Stomach (tissue), 9 donors: ENCODE measurements around the gene TCF12. TPM values are rescaled to one million over a fixed set of nuclear protein-coding genes. Genes with fewer than 3 reads are reported as not detected.

ENCODE experiments used
- DNase-seq, 2 donors: peaks; one replicate each; pipeline versions ENCODE4 v3.0.0 to v3.0.0-alpha.2; 2013 to 2019
- H3K27ac ChIP-seq, 5 donors: fragments of 200-600 bp in 4 of 5; sonication (generic) in 4 of 5; one replicate each; pipeline ENCODE4 v1.5.1; 2013 to 2019; ENCODE audit warnings: mild to moderate bottlenecking in 1 of 5, moderate library complexity in 1 of 5
- H3K27me3 ChIP-seq, 3 donors: fragments of 200-600 bp; sonication (generic); one replicate each; pipeline ENCODE4 v1.5.1; 2017 to 2019; ENCODE audit warnings: mixed run types in 1 of 3
- H3K36me3 ChIP-seq, 4 donors: fragments of 200-600 bp; sonication (generic); 1 replicate in 3 of 4; 2 replicates in 1 of 4; pipeline ENCODE4 v1.5.1; 2016 to 2019
- H3K4me1 ChIP-seq, 4 donors: fragments of 200-600 bp; sonication (generic); one replicate each; pipeline ENCODE4 v1.5.1; 2016 to 2019
- H3K4me3 ChIP-seq, 4 donors: fragments of 200-600 bp; sonication (generic) in 3 of 4; one replicate each; pipeline ENCODE4 v1.5.1; 2016 to 2019; ENCODE audit warnings: mild to moderate bottlenecking in 1 of 4
- H3K9me3 ChIP-seq, 4 donors: fragments of 200-600 bp; sonication (generic); one replicate each; pipeline ENCODE4 v1.5.1; 2016 to 2019
- CTCF ChIP-seq, 7 experiments: fragments of 450-650 bp in 4 of 7; fragments of 200-600 bp in 3 of 7; sonication (generic) in 3 of 7; IDR thresholded peaks; one replicate each; pipeline ENCODE4 v1.5.1; 2016 to 2019; ENCODE audit warnings: antibody characterized with exemption in 7 of 7, control low read depth in 2 of 7, mild to moderate bottlenecking in 1 of 7
- EP300 ChIP-seq: sonication (generic); formaldehyde crosslinking; IDR thresholded peaks from one replicate; pipeline ENCODE4 v1.6.1; 2017; ENCODE audit warnings: antibody characterized with exemption
- POLR2A ChIP-seq, 4 donors: fragments of 450-650 bp; IDR thresholded peaks; one replicate each; pipeline ENCODE4 v1.6.1; 2016; ENCODE audit warnings: antibody characterized with exemption in 4 of 4, control low read depth in 2 of 4, mild to moderate bottlenecking in 1 of 4, moderate library complexity in 1 of 4
- POLR2AphosphoS5 ChIP-seq, 3 donors: sonication (generic); formaldehyde crosslinking; IDR thresholded peaks; one replicate each; pipeline ENCODE4 v1.6.1; 2016; ENCODE audit warnings: antibody characterized with exemption in 3 of 3
- WGBS, 5 donors: extraction: QIAGEN DNeasy Blood & Tissue Kit in 3 of 5; methylation state at CpG; one replicate each; pipeline versions ENCODE4 v1.1.5 to v1.1.7; 2013 to 2018; 5-methylcytosine and 5-hydroxymethylcytosine counted together
- intact Hi-C: fragments of 100-400 bp; cut with DNase I; formaldehyde crosslinking; loops from one replicate; pipeline ENCODE4 v1.15.1; 2023; ENCODE audit warnings: low total_unique reads
- polyA plus RNA-seq, 3 donors: library from polyadenylated mRNA; stranded (reverse); fragments of 200-250 nt; gene quantifications; one replicate each; pipeline ENCODE4 v1.2.3, GENCODE V29; 2013
- total RNA-seq, 5 donors: library from RNA; depleted of rRNA; stranded (reverse); fragments of >200 nt; gene quantifications; one replicate each; pipeline versions ENCODE4 v1.1.0 to v1.2.3, GENCODE V29; 2014 to 2016
- donor health status: healthy with polysubstance abuse.
- donor health status: Bipolar disorder and iron deficiency.
- donor health status: healthy.

TCF12 gene
- total and polyA plus RNA-seq, 8 donors = 11.2 to 462 (median 130) TPM

DNA sequence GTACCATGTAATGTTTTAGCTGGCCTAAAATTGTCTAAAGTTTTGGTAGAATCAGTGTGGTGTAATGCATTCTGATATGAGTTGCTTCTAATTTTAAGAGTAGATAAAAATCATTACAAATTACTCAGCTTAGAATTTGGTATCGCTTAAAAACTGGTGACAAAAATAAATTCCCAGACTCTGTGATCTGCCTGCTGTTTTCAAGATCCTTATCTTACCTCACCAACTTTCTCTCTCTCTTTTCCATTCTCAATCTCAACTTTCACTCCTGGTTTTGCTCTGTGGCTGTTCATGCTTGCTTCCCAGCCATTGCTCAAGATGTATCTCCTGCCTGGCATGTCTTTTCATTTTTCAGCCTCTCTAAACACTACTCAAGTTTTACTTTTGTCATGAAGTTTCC, 45.7 kb downstream of the TCF12 start:
- Histone ChIP-seq H3K4me1 (peaks cover 5 to 58% (median 35%) of the 10 kb centered on the region in 4 donors), H3K36me3 (no peaks in the 10 kb centered on the region), H3K27ac (no peak overlapping the region), H3K9me3 (no peaks in the 10 kb centered on the region), H3K27me3 (no peaks in the 10 kb centered on the region), H3K4me3 (no peak overlapping the region)
- WGBS, 5 donors = 48 to 75% (median 67%) methylated on average over 1 of the region's 1 CpG
- TF ChIP-seq CTCF (IDR thresholded peaks at IDR 0.05) (no peak), POLR2A (IDR thresholded peaks at IDR 0.05) (no peak), POLR2AphosphoS5 (IDR thresholded peaks at IDR 0.05) (no peak), EP300 (no peak)
- intact Hi-C loops = no loop called here
- DNase-seq = no peak

- Histone ChIP-seq H3K36me3 (no peaks in the 10 kb centered on the region), H3K27me3 (no peaks in the 10 kb centered on the region), H3K9me3 (no peaks in the 10 kb centered on the region), H3K4me1 (peaks cover 5 to 67% (median 38%) of the 10 kb centered on the region in 4 donors), H3K4me3 (no peak overlapping the region), H3K27ac (no peak overlapping the region)
- no peak for DNase-seq
- TF ChIP-seq CTCF (IDR thresholded peaks at IDR 0.05) = no peak
- TF ChIP-seq POLR2AphosphoS5 (IDR thresholded peaks at IDR 0.05) = no peak
- TF ChIP-seq POLR2A (IDR thresholded peaks at IDR 0.05) = no peak
- TF ChIP-seq EP300 = no peak
- 33 to 69% (median 43%) methylated on average over 1 of the region's 1 CpG for WGBS, 5 donors
- intact Hi-C loops = no loop called here
Observed at GRCh38 chr15:56965231-56966013, 47.0 kb downstream of the TCF12 start.

DNA sequence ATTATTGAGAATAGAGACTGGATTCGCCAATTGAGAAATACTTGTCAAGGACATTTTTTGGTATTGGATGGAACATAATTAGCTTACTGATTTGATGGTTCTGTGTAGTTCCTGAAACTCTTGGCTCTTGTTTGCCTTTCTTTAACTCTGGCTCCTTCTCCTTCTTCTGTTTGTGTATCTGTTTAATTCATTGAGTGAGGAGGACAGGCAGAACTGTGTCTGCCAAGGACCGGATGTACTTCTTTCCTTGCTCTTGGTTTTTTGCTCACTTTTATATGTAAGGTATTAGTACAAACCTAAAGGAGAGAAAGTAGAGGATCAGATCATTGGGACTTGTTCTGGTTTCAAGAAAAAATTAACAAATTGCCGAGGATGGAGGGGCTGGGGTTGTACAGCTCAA, 48.9 kb downstream of the TCF12 start:
- Histone ChIP-seq H3K27ac (no peak overlapping the region), H3K36me3 (no peaks in the 10 kb centered on the region), H3K4me1 (peaks cover 11 to 86% (median 50%) of the 10 kb centered on the region in 4 donors), H3K27me3 (no peaks in the 10 kb centered on the region), H3K9me3 (no peaks in the 10 kb centered on the region), H3K4me3 (no peak overlapping the region)
- 66 to 83% (median 75%) methylated on average over 3 of the region's 3 CpGs for WGBS, 5 donors
- no peak for DNase-seq
- intact Hi-C loops = no loop called here
- TF ChIP-seq EP300 = no peak
- TF ChIP-seq POLR2A (IDR thresholded peaks at IDR 0.05) = no peak
- TF ChIP-seq CTCF (IDR thresholded peaks at IDR 0.05) = no peak
- no peak for TF ChIP-seq POLR2AphosphoS5 (IDR thresholded peaks at IDR 0.05)

DNA sequence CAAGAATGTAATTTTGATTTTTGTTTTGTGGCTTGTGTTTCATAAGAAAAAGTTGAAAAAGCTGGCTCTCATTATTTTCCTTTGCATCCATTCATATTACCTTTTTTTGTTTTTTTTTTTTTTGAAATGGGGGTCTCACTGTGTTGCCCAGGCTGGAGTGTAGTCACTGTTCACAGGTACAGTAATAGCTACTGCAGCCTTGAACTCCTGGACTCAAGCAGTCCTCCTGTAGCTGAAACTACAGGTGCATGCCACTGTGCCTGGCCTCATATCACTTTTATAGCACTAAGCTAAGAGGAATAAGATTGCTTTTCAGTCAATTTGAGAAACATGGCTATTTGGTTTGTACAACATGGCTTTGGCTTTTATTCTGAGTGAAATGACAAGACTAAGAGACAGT, 49.8 kb downstream of the TCF12 start:
- H3K27me3 ChIP-seq = no peaks in the 10 kb centered on the region
- H3K9me3 ChIP-seq = no peaks in the 10 kb centered on the region
- no peak for DNase-seq
- peaks cover 11 to 91% (median 51%) of the 10 kb centered on the region in 4 donors for H3K4me1 ChIP-seq
- no peaks in the 10 kb centered on the region for H3K36me3 ChIP-seq
- no peak overlapping the region for H3K27ac ChIP-seq
- TF ChIP-seq EP300 (no peak), POLR2A (IDR thresholded peaks at IDR 0.05) (no peak), CTCF (IDR thresholded peaks at IDR 0.05) (no peak), POLR2AphosphoS5 (IDR thresholded peaks at IDR 0.05) (no peak)
- intact Hi-C loops = no loop called here
- H3K4me3 ChIP-seq = no peak overlapping the region
